OCI-LY3 (cell line): ENCODE data around the gene ATG4B.

Source experiments
- H2AFZ ChIP-seq: fragments of 200-600, 300-600 bp; shearing (Covaris generic); 2 replicates; pipeline ENCODE4 v1.6.0; 2014; ENCODE audit warnings: antibody characterized with exemption, low read depth, low read length
- H3K27ac ChIP-seq: fragments of 200-600, 300-600 bp; sonication (generic); 2 replicates; pipeline ENCODE4 v1.5.1; 2014; ENCODE audit warnings: mild to moderate bottlenecking, low read length, moderate library complexity, mixed read lengths
- H3K27me3 ChIP-seq: fragments of 200-600, 300-600 bp; sonication (generic); 2 replicates; pipeline ENCODE4 v1.6.1; 2014; ENCODE audit warnings: low read depth, low read length, mixed read lengths
- H3K36me3 ChIP-seq: fragments of 200-600, 300-600 bp; sonication (generic); replicated peaks from 2 replicates; pipeline ENCODE3; 2014; ENCODE audit warnings: low read depth, low read length, mixed read lengths
- H3K4me1 ChIP-seq: fragments of 300-600, 200-600 bp; sonication (generic); 2 replicates; pipeline ENCODE4 v1.6.1; 2014; ENCODE audit warnings: low read length, mixed read lengths
- H3K4me2 ChIP-seq: fragments of 200-600, 300-600 bp; sonication (generic); 2 replicates; pipeline ENCODE4 v1.6.1; 2014; ENCODE audit warnings: low read length, mixed read lengths
- H3K4me3 ChIP-seq: fragments of 300-600, 200-600 bp; sonication (generic); 2 replicates; pipeline ENCODE4 v1.5.1; 2014; ENCODE audit warnings: antibody characterized with exemption, mild to moderate bottlenecking, low read length, moderate library complexity
- H3K79me2 ChIP-seq: fragments of 300-600, 200-600 bp; shearing (Covaris generic); 2 replicates; pipeline ENCODE4 v1.6.1; 2014; ENCODE audit warnings: mild to moderate bottlenecking, low read length, mixed read lengths
- H3K9ac ChIP-seq: fragments of 300-600, 200-600 bp; shearing (Covaris generic); 2 replicates; pipeline ENCODE4 v1.6.0; 2014; ENCODE audit warnings: mild to moderate bottlenecking, low read length, moderate library complexity
- H3K9me3 ChIP-seq: fragments of 200-600, 300-600 bp; shearing (Covaris generic); 2 replicates; pipeline ENCODE4 v1.6.1; 2014; ENCODE audit warnings: low read length, mixed read lengths; ENCODE audit not compliant: insufficient read depth
- H4K20me1 ChIP-seq: fragments of 200-600, 300-600 bp; sonication (generic); 2 replicates; pipeline ENCODE4 v1.6.1; 2016; ENCODE audit warnings: low read length, mixed read lengths; ENCODE audit not compliant: insufficient read depth
- EZH2phosphoT487 ChIP-seq: fragments of 200-600 bp; shearing (Covaris generic); IDR thresholded peaks from 2 replicates; pipeline ENCODE4 v1.6.1; 2018; ENCODE audit warnings: antibody characterized with exemption, mixed run types, low read depth
- TF ChIP-seq, protein P1 (sequence below): fragments of 200-600, 300-600 bp; sonication (generic); IDR thresholded peaks from 2 replicates; pipeline ENCODE4 v1.5.1; 2014; ENCODE audit warnings: antibody characterized with exemption, low read length, low read depth

ATG4B gene

DNA sequence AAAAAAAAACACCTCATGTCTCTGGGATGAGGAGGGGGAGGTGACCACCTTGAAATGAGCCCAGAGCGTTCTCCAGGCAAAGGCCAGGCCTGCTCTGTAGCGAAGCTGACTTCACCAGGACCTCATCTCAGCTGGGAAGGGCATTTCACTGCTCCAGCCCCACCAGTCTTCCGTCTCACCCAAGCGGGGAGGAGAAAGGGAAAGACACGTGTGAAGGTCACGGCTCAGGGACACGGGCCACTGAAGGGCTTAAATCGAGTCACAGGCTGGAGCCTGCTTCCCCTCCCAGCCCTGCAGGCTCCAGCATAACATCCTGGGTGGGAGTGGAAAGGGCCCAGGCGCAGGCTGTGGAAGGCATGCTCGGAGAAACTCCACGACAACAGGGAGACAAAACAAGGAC lies 18.7 kb upstream of the ATG4B start:
- no peaks in the 10 kb centered on the region for H4K20me1 ChIP-seq
- H3K4me2 ChIP-seq = no peak overlapping the region
- no peak overlapping the region for H3K27ac ChIP-seq
- no peaks in the 10 kb centered on the region for H3K9me3 ChIP-seq
- H3K27me3 ChIP-seq = no peaks in the 10 kb centered on the region
- no peak overlapping the region for H3K9ac ChIP-seq
- H3K4me1 ChIP-seq = peaks cover 15% of the 10 kb centered on the region
- H3K79me2 ChIP-seq = peaks cover 51% of the 10 kb centered on the region
- H3K4me3 ChIP-seq = no peak overlapping the region
- no peak overlapping the region for H2AFZ ChIP-seq
- no peak for TF ChIP-seq EZH2phosphoT487
- TF ChIP-seq, protein P1, sequence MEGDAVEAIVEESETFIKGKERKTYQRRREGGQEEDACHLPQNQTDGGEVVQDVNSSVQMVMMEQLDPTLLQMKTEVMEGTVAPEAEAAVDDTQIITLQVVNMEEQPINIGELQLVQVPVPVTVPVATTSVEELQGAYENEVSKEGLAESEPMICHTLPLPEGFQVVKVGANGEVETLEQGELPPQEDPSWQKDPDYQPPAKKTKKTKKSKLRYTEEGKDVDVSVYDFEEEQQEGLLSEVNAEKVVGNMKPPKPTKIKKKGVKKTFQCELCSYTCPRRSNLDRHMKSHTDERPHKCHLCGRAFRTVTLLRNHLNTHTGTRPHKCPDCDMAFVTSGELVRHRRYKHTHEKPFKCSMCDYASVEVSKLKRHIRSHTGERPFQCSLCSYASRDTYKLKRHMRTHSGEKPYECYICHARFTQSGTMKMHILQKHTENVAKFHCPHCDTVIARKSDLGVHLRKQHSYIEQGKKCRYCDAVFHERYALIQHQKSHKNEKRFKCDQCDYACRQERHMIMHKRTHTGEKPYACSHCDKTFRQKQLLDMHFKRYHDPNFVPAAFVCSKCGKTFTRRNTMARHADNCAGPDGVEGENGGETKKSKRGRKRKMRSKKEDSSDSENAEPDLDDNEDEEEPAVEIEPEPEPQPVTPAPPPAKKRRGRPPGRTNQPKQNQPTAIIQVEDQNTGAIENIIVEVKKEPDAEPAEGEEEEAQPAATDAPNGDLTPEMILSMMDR = no peak
- H3K36me3 ChIP-seq = peaks cover 3% of the 10 kb centered on the region

DNA sequence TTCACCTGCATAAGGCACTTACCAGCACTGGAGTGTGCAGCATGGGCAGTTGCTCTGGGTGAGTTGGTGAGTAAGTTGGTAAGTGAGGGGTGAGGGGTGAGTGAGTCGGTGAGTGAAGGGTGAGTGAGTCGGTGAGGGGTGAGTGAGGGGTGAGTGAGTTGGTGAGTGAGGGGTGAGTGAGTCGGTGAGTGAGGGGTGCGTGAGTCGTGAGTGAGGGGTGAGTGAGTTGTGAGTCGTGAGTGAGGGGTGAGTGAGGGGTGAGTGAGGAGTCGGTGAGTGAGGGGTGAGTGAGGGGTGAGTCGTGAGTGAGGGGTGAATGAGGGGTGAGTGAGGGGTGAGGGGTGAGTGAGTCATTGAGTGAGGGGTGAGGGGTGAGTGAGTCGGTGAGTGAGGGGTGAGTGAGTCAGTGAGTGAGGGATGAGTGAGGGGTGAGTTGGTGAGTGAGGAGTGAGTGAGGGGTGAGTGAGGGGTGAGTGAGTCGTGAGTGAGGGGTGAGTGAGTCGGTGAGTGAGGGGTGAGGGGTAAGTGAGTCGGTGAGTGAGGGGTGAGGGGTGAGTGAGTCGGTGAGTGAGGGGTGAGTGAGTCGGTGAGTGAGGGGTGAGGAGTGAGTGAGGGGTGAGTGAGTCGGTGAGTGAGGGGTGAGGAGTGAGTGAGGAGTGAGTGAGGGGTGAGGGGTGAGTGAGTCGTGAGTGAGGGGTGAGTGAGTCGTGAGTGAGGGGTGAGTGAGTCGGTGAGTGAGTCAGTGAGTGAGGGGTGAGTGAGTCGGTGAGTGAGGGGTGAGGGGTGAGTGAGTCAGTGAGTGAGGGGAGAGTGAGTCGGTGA lies 17.7 kb upstream of the ATG4B start:
- TF ChIP-seq EZH2phosphoT487 = no peak
- TF ChIP-seq, protein P1 = no peak
- no peak overlapping the region for H3K9ac ChIP-seq
- H4K20me1 ChIP-seq = no peaks in the 10 kb centered on the region
- no peaks in the 10 kb centered on the region for H3K9me3 ChIP-seq
- no peak overlapping the region for H3K4me3 ChIP-seq
- peaks cover 3% of the 10 kb centered on the region for H3K36me3 ChIP-seq
- H2AFZ ChIP-seq = no peak overlapping the region
- H3K4me1 ChIP-seq = peaks cover 15% of the 10 kb centered on the region
- peaks cover 56% of the 10 kb centered on the region for H3K79me2 ChIP-seq
- H3K27ac ChIP-seq = no peak overlapping the region
- no peaks in the 10 kb centered on the region for H3K27me3 ChIP-seq
- H3K4me2 ChIP-seq = no peak overlapping the region

DNA sequence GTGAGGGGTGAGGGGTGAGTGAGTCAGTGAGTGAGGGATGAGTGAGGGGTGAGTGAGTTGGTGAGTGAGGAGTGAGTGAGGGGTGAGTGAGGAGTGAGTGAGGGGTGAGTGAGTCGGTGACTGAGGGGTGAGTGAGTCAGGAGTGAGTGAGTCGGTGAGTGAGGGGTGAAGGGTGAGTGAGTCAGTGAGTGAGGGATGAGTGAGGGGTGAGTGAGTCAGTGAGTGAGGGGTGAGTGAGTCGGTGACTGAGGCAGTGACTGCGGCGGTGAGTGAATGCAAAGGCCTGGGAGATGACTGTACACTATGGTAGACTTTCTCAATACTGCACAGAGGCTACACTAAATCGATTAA lies 17.1 kb upstream of the ATG4B start:
- Histone ChIP-seq H3K27ac (no peak overlapping the region), H3K4me2 (no peak overlapping the region), H3K9ac (no peak overlapping the region), H4K20me1 (no peaks in the 10 kb centered on the region), H2AFZ (no peak overlapping the region), H3K27me3 (no peaks in the 10 kb centered on the region), H3K4me3 (no peak overlapping the region), H3K9me3 (no peaks in the 10 kb centered on the region), H3K36me3 (peaks cover 3% of the 10 kb centered on the region), H3K4me1 (peaks cover 15% of the 10 kb centered on the region), H3K79me2 (peaks cover 62% of the 10 kb centered on the region)
- TF ChIP-seq EZH2phosphoT487 = no peak
- TF ChIP-seq, protein P1 = no peak

DNA sequence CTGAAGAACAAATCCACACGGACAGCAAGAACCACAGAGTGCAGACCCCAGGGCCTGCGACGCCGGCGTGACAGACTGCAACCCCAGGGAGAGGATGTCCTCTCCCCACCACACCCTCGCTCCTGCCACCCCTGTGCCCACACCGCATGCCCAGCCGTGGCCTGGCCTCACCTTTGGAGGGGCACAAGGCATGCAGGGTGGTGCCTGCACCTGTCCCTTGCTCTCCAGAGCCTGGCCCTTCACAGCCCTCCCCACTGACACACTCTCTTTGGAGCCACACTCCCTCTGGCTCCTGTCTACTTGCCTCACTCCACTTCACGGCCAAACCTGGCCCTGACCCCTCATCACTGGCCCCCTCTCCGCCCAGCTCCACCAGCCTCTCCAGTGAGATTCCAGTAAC lies 9.8 kb upstream of the ATG4B start:
- TF ChIP-seq, protein P1 = no peak
- no peak for TF ChIP-seq EZH2phosphoT487

More for the DNA sequence above, 9.8 kb upstream of the ATG4B start:
- Histone ChIP-seq H3K36me3 (peaks cover 7% of the 10 kb centered on the region), H3K4me2 (no peak overlapping the region), H3K9me3 (no peaks in the 10 kb centered on the region), H4K20me1 (no peaks in the 10 kb centered on the region), H3K4me1 (no peaks in the 10 kb centered on the region), H2AFZ (no peak overlapping the region), H3K27me3 (no peaks in the 10 kb centered on the region), H3K4me3 (no peak overlapping the region), H3K79me2 (peaks cover 57% of the 10 kb centered on the region), H3K9ac (no peak overlapping the region), H3K27ac (no peak overlapping the region)
